ES-I3 (cell line): Measurements from ENCODE around the gene DNAJC11.
"Not testable (repeated sequence)": the region's sequence is repeated elsewhere in the genome, so short reads cannot be mapped to it uniquely, and the experiment has no call there.

Experiments used
- H3K36me3 ChIP-seq: 2 replicates; pipeline ENCODE4 v1.6.1; 2013; ENCODE audit warnings: mild to moderate bottlenecking, low read length, control low read depth, moderate library complexity; ENCODE audit not compliant: insufficient read depth
- H3K4me1 ChIP-seq: 2 replicates; pipeline ENCODE4 v1.6.1; 2013; ENCODE audit warnings: mild to moderate bottlenecking, control low read depth, low read length; ENCODE audit not compliant: insufficient read depth
- H3K9ac ChIP-seq: 2 replicates; pipeline ENCODE4 v1.6.1; 2013; ENCODE audit warnings: low read depth, mild to moderate bottlenecking, low read length, moderate library complexity
- H3K9me3 ChIP-seq: 2 replicates; pipeline ENCODE4 v1.6.1; 2013; ENCODE audit warnings: mild to moderate bottlenecking, low read length, moderate library complexity; ENCODE audit not compliant: control insufficient read depth, insufficient read depth

DNAJC11 gene

DNA sequence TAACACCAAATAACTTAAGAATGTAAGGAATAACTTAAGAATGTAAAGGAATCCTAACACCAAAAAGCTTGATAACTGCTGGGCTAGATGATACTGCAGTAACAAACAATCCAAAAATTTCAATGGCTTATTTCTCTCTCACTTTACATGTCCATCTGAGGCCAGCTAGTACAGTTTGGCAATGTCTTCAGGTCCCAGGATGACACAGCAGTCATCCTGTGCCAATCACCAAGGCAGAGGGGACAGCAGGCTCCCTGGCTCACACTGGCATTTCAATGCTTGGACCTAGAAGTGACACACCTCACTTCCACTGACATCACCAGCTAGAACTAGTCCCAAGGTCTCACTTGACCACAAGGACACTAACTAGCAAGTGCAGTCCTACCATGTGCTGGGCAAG lies 15.3 kb downstream of the DNAJC11 start:
- no peaks in the 10 kb centered on the region for H3K9me3 ChIP-seq
- no peaks in the 10 kb centered on the region; the same call in 1 of the 2 replicates for H3K4me1 ChIP-seq
- no peaks in the 10 kb centered on the region for H3K36me3 ChIP-seq
- no peak overlapping the region for H3K9ac ChIP-seq

DNA sequence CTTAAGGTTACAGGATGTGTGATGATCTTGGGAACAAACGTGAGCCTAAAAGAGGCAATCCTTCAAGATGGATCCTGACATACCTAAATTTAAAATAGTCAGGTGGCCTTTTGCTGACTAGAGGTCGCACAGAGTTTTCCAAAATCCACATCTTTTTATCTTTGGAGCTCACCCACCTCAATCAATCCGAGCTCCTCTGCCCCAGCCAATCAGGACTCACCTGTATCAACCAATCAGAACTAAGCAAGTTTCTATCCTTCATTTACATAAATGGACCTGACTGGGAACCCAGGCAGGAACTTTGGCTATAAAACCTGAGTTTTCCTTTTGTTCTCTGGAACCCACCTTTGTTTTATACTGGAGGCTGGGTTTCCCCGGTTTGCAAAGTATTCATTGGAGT lies 16.2 kb downstream of the DNAJC11 start:
- no peaks in the 10 kb centered on the region; the same call in none of the 2 replicates for H3K36me3 ChIP-seq
- no peaks in the 10 kb centered on the region; the same call in 1 of the 2 replicates for H3K4me1 ChIP-seq
- no peaks in the 10 kb centered on the region for H3K9me3 ChIP-seq
- no peak overlapping the region for H3K9ac ChIP-seq

DNA sequence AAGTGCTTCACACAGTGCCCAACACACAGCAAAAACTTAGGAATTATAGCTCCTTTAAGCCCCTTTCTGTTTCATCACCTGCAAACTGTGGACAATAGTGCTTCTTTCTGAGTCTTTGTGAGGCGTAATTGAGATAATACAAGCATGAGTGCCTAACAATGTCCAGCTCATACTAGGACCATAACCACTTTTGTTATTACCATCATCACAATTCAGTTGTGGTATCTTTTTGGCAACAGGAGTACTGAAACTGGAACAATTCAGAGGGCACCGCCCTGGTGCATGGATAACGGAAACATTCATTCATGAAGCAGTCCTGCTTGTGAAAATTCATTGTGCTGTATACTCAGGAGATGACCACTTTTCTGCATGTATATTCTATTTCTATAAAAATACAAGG lies 18.2 kb downstream of the DNAJC11 start:
- no peaks in the 10 kb centered on the region for H3K4me1 ChIP-seq
- peaks cover 9% of the 10 kb centered on the region for H3K36me3 ChIP-seq
- no peaks in the 10 kb centered on the region for H3K9me3 ChIP-seq
- no peak overlapping the region for H3K9ac ChIP-seq

DNA sequence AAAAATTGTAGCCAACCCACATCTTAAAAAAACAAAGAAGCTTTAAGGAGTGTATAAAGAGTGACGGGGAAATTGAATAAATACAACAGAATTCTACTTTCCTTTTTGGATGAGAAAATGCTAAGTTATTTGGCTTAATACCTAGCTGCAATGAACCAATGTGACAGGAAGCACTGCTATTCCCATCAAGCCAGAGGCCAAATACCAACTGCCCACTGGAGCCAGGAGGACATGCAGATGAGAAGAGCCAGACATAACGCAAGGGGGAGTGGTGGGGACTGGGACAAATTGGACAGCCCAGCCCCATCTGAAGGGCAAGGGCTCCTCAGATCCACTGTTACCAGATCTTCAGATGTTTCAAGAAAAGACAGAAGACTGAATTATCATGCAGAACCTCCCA lies 25.7 kb downstream of the DNAJC11 start:
- Histone ChIP-seq H3K36me3 (peaks cover 20% of the 10 kb centered on the region), H3K9me3 (no peaks in the 10 kb centered on the region)

DNA sequence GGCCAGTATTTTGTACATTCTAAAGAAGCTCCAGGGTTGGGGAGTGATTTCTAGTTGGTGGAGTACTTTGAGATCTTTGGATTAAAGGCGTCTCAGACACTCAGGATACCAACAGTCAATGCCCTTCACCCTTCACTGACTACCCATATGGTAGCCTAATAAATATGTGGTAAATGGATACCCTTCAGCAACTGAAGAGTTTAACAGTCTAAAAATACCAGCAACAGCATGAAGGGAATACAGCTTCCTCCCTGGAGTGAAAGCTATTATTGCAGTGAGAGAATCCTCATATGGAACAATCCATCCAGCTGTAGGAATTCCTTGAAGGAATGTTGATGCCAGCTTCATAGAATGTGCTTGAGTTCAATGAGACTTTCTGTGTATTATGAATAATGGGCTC lies 26.8 kb downstream of the DNAJC11 start:
- Histone ChIP-seq H3K9me3 (no peaks in the 10 kb centered on the region), H3K4me1 (no peaks in the 10 kb centered on the region), H3K9ac (no peak overlapping the region), H3K36me3 (peaks cover 20% of the 10 kb centered on the region)

More for the DNA sequence above, 25.7 kb downstream of the DNAJC11 start:
- no peak overlapping the region for H3K9ac ChIP-seq
- no peaks in the 10 kb centered on the region for H3K4me1 ChIP-seq

DNA sequence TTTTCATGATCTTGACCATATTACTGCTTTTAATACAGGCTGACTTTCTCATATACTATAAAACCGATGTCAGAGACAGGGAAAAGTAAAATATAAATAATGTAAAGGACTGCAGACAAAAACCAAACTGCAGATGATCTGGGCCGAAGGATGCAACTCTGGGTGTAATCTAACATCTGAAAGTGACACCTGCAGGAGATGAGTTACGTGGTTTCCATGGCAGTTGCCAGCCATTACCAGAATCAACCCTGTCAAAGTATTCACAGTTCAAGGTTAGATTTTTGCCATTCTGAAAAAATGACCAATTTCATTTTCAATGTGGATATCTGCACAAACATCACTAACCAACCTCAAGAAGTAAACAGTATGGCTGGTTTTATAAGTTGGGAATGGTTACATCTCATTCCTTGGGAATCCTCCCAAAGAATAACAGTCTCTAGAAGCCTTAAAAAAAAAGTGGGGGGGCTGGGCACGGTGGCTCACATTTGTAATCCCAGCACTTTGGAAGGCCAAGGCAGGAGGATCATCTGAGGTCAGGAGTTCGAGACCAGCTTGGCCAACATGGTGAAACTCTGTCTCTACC lies 27.7 kb downstream of the DNAJC11 start:
- H3K4me1 ChIP-seq: no peaks in the 10 kb centered on the region
- H3K9me3 ChIP-seq: no peaks in the 10 kb centered on the region
- H3K36me3 ChIP-seq: peaks cover 12% of the 10 kb centered on the region
- H3K9ac ChIP-seq: no peak overlapping the region

DNA sequence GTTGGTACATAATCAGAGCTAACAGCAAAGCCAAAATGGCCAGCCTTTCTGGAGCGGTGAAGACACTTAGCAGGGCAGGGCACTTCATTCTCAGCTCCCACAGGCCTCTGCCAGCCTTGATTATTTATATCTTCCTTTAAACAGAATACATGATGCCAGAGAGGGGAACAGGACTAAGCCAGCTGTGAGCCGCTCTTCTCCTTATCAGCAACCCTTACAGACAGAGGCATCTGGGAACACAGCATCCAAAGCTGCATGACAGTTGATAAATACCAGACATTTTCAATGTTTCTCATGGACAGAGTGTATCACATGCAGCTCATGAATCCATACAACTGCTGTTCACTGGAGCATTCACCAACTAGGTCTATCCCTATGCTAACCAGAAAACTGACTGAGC lies 29.1 kb downstream of the DNAJC11 start:
- no peaks in the 10 kb centered on the region for H3K9me3 ChIP-seq
- no peaks in the 10 kb centered on the region for H3K4me1 ChIP-seq
- H3K36me3 ChIP-seq: peaks cover 3% of the 10 kb centered on the region
- no peak overlapping the region for H3K9ac ChIP-seq

DNA sequence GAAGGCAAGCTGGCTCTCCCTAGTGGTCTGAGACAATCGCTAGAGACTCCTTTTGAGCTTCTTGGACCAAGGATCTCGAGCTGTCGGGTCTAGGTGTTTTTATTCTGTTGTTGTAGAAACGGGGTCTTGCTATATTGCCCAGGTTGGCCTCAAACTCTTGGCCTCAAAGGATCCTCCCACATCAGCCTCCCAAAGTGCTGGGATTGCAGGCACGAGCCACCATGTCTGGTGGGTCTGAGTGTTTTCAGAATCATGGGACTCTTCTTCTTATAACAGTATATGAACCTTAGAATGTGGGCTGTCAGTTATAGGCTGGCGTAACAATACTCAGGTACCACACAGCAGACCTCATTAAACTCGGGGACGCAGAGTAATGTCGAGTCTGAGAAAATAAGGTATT lies 33.1 kb downstream of the DNAJC11 start:
- no peaks in the 10 kb centered on the region for H3K4me1 ChIP-seq
- H3K36me3 ChIP-seq: peaks cover 7% of the 10 kb centered on the region; the same call in 1 of the 2 replicates

DNA sequence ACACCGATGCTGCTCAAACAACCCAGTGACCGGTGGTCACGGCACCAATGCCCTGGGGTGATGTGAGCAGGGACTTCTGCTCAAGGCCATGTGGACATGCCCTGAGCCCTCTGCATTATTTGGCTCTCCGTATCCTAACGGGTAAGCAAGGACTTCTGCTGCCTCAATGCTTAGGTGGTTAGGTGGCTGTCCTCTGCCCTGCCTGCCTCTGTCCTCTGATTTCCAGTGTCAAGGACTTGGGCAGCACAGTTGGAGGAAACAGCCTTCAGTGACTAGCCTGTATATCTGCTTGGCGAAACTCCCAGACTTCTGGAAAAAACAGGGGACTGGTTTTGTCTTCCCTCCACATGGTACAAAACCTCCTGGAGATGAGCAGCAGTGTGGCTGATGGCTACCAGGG lies 34.5 kb downstream of the DNAJC11 start:
- no peaks in the 10 kb centered on the region for H3K9me3 ChIP-seq
- no peaks in the 10 kb centered on the region for H3K4me1 ChIP-seq
- H3K36me3 ChIP-seq: peaks cover 7% of the 10 kb centered on the region; the same call in 1 of the 2 replicates
- H3K9ac ChIP-seq: no peak overlapping the region

More for the DNA sequence above, 33.1 kb downstream of the DNAJC11 start:
- Histone ChIP-seq H3K9me3 (no peaks in the 10 kb centered on the region), H3K9ac (no peak overlapping the region)

DNA sequence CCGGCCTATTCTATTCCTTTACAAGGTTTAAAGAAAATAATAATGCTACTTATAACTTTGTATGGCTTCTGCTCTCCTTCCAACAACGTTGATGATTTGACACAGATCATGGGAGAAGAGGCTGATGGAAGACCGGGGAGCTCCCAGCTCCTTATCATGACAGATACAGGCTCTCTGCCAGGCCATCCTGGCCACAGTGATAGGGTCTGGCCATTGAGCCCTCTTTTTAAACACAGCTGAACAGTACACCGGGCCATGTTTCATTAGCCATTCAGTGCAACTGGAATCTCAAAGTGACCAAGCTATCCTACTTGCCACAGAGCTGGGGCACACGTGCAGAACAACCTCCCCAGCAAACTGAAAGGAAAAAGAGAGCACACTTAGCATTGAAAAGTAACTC lies 34.9 kb downstream of the DNAJC11 start:
- Histone ChIP-seq H3K36me3 (peaks cover 7% of the 10 kb centered on the region; the same call in 1 of the 2 replicates), H3K9me3 (no peaks in the 10 kb centered on the region), H3K4me1 (no peaks in the 10 kb centered on the region), H3K9ac (no peak overlapping the region)

DNA sequence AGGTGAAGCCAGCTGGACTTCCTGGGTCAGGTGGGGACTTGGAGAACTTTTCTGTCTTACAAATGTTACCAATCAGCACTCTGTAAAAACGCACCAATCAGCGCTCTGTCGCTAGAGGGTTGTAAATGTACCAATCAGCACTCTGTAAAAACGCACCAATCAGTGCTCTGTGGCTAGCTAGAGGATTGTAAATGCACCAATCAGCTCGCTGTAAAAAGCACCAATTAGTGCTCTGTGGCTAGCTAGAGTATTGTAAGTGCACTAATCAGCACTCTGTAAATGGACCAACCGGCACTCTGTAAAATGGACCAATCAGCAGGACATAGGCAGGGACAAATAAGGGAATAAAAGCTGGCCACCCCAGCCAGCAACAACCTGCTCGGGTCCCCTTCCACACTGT lies 39.1 kb downstream of the DNAJC11 start:
- H3K4me1 ChIP-seq, H3K9me3 ChIP-seq, H3K36me3 ChIP-seq, H3K9ac ChIP-seq: not testable (repeated sequence)

DNA sequence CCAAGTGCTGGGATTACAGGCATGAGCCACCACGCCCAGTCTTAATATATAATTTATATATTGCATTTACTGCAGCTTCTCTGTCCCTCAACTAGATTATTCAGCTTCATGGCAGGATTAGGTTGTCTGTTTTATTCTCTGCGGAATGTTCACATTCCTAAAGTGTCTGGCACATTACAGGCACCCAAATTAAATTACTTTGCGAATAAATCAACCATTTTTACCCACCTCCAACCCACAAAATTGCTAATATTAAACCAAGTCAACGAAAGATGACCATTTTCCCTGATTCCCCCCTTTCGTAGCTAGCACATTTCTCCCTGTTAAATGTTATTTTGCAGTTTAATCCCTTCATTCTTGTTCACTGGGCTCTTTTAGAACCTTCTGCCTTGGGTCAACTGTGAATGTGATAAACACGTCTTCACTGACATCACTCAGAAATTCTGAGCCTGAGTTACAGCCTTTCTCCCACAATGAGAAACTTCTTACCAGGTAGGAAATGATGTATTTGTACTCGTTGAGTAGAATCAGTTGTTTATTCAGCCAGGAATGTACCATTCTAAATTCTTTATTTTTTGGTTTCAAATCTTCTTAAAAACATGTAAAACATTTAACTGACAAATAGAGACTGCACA lies 41.1 kb downstream of the DNAJC11 start:
- Histone ChIP-seq H3K9ac (no peak overlapping the region), H3K36me3 (peaks cover 3% of the 10 kb centered on the region; the same call in 1 of the 2 replicates), H3K9me3 (no peaks in the 10 kb centered on the region), H3K4me1 (no peaks in the 10 kb centered on the region)

DNA sequence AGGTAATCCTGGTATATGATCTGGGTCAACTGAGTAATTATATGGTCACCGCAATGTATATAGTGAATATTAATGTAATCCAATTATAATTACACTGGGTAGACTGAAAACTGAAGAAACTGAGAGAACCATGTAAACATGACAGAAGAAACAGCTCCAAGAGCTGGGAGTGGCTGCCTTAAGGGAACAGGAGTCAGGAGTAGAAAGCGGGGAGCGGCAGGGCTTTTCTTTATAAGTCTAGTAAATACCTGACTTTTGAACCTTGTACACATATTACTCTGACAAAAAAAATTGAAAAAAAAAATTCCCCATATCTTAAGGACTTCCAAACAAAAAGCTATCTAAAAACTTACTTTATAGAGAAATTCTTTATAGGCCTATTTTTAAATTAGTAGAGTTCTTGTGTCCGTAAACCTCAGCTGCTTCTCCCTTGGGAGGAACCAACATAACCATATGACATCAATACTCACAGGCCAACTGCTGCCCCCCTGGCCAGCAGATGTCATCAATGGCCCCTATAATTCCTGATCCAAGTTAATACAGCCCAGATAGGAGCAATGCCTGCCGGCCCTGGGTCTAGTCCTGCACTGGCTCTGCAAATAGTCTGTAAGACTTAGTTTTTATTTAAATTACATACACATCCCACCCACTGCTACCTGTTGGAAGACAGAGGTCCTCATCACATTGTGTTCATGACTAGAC lies 43.1 kb downstream of the DNAJC11 start:
- Histone ChIP-seq H3K9me3 (no peaks in the 10 kb centered on the region), H3K36me3 (peaks cover 5% of the 10 kb centered on the region; the same call in 1 of the 2 replicates), H3K9ac (no peak overlapping the region), H3K4me1 (no peaks in the 10 kb centered on the region)

DNA sequence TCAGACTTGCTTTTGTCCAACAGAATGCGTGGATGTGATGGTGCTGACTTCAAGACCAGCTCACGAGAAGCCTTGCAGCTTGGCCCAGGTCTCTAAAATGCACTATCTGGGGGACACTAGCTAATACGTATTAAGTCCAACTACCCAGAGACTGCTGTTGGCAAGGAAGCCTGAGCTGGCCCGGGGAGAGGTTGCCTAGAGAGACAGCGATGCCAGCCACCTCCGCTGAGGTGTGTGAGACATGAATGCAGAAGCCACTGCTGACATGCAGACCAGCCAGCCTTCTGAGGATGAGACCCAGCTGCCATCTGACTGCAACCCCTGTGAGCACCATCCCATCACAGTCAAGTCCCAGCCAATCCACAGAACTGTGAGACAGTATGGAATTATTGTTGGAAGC lies 44.5 kb downstream of the DNAJC11 start:
- Histone ChIP-seq H3K4me1 (no peaks in the 10 kb centered on the region), H3K9me3 (no peaks in the 10 kb centered on the region), H3K9ac (no peak overlapping the region), H3K36me3 (peaks cover 17% of the 10 kb centered on the region; the same call in 1 of the 2 replicates)
